ENCODE data around the gene IMP4. TPM values are rescaled to one million over a fixed set of nuclear protein-coding genes. Genes with fewer than 3 reads are reported as not detected.

The IMP4 gene
- total RNA-seq, 1 experiment from 2014 or later: 121 TPM

GRCh38 chr2:130310881-130311280 is 31.8 kb upstream of the IMP4 start (continued):
- TF ChIP-seq ZBTB33 (IDR thresholded peaks at IDR 0.05; ENCODE audit: extremely low read depth, insufficient replicate concordance, low read length) (no peak), CEBPB (IDR thresholded peaks at IDR 0.05; ENCODE audit: low read depth) (no peak), ATF3 (IDR thresholded peaks at IDR 0.05) (no peak)

- RAD21 ChIA-PET (ENCODE audit: low non-redundant PET in 1 of 2, low total read pairs in 2 of 2, uncharacterized antibody in 2 of 2, unreplicated experiment in 2 of 2): no interaction called here
Measured at GRCh38 chr2:130313812-130314334, 28.8 kb upstream of the IMP4 start.

More at GRCh38 chr2:130313812-130314334, 28.8 kb upstream of the IMP4 start:
- ChIA-PET POLR2A (no interaction called here), CTCF (no interaction called here)
- ATAC-seq (no peak), DNase-seq (ENCODE audit: low read depth, low spot score) (no peak)
- Histone ChIP-seq H3K4me3 (replicated peaks in 1 of 2; ENCODE audit: low read depth in 1 of 2, low read length in 2 of 2) (no peak overlapping the region), H3K79me2 (ENCODE audit: insufficient read depth, low read length) (no peaks in the 10 kb centered on the region), H3K9me3 (ENCODE audit: control insufficient read depth in 1 of 2, insufficient read depth in 1 of 2, low read depth in 1 of 2, low read length in 2 of 2) (no peaks in the 10 kb centered on the region), H3K4me1 (ENCODE audit: control insufficient read depth in 1 of 2, insufficient read depth in 2 of 2, low read length in 2 of 2) (no peaks in the 10 kb centered on the region), H4K20me1 (ENCODE audit: insufficient read depth) (no peaks in the 10 kb centered on the region), H3K27ac (ENCODE audit: low read depth, low read length) (no peak overlapping the region), H3K4me2 (ENCODE audit: low read length) (no peak overlapping the region), H2AFZ (ENCODE audit: low read depth, low read length, poor library complexity, severe bottlenecking) (no peak overlapping the region), H3K36me3 (ENCODE audit: control insufficient read depth in 1 of 2, insufficient read depth in 2 of 2, low read length in 2 of 2) (no peaks in the 10 kb centered on the region), H3K9ac (ENCODE audit: low read length) (no peak overlapping the region), H3K9me2 (ENCODE audit: insufficient read depth) (no peaks in the 10 kb centered on the region), H3K27me3 (ENCODE audit: insufficient read depth, low read length) (peaks cover 13% of the 10 kb centered on the region; the same call in 1 of the 2 replicates)
- no TSS peak for BruUV-seq (replicated peaks)
- TF ChIP-seq EZH2 (IDR thresholded peaks at IDR 0.05) (no peak), TCF7L2 (IDR thresholded peaks at IDR 0.05; ENCODE audit: borderline replicate concordance, extremely low read depth, insufficient read depth, insufficient read length) (no peak), REST (IDR thresholded peaks at IDR 0.05; ENCODE audit: low read depth) (no peak), YY1 (IDR thresholded peaks at IDR 0.05; ENCODE audit: extremely low read depth, insufficient replicate concordance, low read depth, low read length) (no peak), POLR2AphosphoS5 (IDR thresholded peaks at IDR 0.05; ENCODE audit: low read depth, low read length) (no peak), MAX (IDR thresholded peaks at IDR 0.05) (no peak), SRF (IDR thresholded peaks at IDR 0.05; ENCODE audit: low read depth) (no peak), SIN3A (IDR thresholded peaks at IDR 0.05; ENCODE audit: low read depth) (no peak), ZNF274 (IDR thresholded peaks at IDR 0.05; ENCODE audit: low read depth, low read length) (no peak), SP1 (IDR thresholded peaks at IDR 0.05; ENCODE audit: low read depth) (no peak), ATF3 (IDR thresholded peaks at IDR 0.05) (no peak), CBX3 (IDR thresholded peaks at IDR 0.05; ENCODE audit: low read depth) (no peak)
- intact Hi-C loops (cut with micrococcal nuclease): loop anchor here (10.0 kb wide), 1 partner anchor 289 kb away; no protein-coding TSS in a partner anchor

Measured in HCT116 (cell line).